PC-3 (cell line): Measurements from ENCODE around the gene MARK2. TPM values are rescaled to one million over a fixed set of nuclear protein-coding genes. Genes with fewer than 3 reads are reported as not detected.

Experiments
- ATAC-seq: fragments of 200-7000 bp; cut with Tn5 transposase; 2 replicates; pipeline ENCODE4 v1.9.1; 2020; ENCODE audit warnings: mild to moderate bottlenecking, moderate library complexity
- BruUV-seq: library from RNA; stranded (reverse); fragments of 400-500 nt; replicated peaks from 2 replicates; lab custom pipeline; 2021; lab: Mats Ljungman, UMichigan
- CTCF ChIA-PET: fragments of 300-600 bp; sonication (Branson Sonifier 250); formaldehyde crosslinking; loops from one replicate; lab custom pipeline; 2022; ENCODE audit warnings: antibody characterized with exemption; lab: Charles Lee
- POLR2A ChIA-PET: fragments of 300-600 bp; sonication (Branson Sonifier 250); formaldehyde crosslinking; loops from one replicate; lab custom pipeline; 2022; ENCODE audit warnings: antibody characterized with exemption; ENCODE audit not compliant: unreplicated experiment; lab: Charles Lee
- DNase-seq: peaks from one replicate; pipeline ENCODE4 v3.0.0-alpha.2; 2015
- H2AFZ ChIP-seq: fragments of 300-600 bp; sonication (generic); 2 replicates; pipeline ENCODE4 v1.6.0; 2016; ENCODE audit warnings: antibody characterized with exemption, low read length
- H3F3A ChIP-seq: fragments of 300-600 bp; sonication (generic); one replicate; pipeline ENCODE4 v1.6.0; 2017; ENCODE audit warnings: antibody characterized with exemption, low read length, control low read depth, mild to moderate bottlenecking; ENCODE audit not compliant: unreplicated experiment
- H3K27ac ChIP-seq: fragments of 300-600 bp; sonication (generic); 2 replicates; pipeline ENCODE4 v1.5.1; 2016; ENCODE audit warnings: mild to moderate bottlenecking, low read length
- H3K27me3 ChIP-seq: fragments of 300-600 bp; sonication (generic); 2 replicates; pipeline ENCODE4 v1.6.1; 2016; ENCODE audit warnings: low read length, mixed read lengths
- H3K36me3 ChIP-seq: fragments of 300-600 bp; sonication (generic); 2 replicates; pipeline ENCODE4 v1.6.1; 2016; ENCODE audit warnings: low read depth, mixed run types, low read length, mixed read lengths
- H3K4me1 ChIP-seq: fragments of 300-600 bp; sonication (generic); 2 replicates; pipeline ENCODE4 v1.5.1; 2016; ENCODE audit warnings: low read length; ENCODE audit not compliant: insufficient read depth
- H3K4me2 ChIP-seq: fragments of 300-600 bp; sonication (generic); 2 replicates; pipeline ENCODE4 v1.6.0; 2016; ENCODE audit warnings: low read length
- H3K4me3 ChIP-seq: fragments of 300-600 bp; sonication (generic); 2 replicates; pipeline ENCODE4 v1.5.1; 2016; ENCODE audit warnings: mild to moderate bottlenecking, low read length, mixed read lengths
- H3K79me2 ChIP-seq: fragments of 300-600 bp; sonication (generic); 2 replicates; pipeline ENCODE4 v1.6.1; 2017; ENCODE audit warnings: low read length, mixed read lengths
- H3K9ac ChIP-seq: fragments of 300-600 bp; sonication (generic); 2 replicates; pipeline ENCODE4 v1.6.0; 2016; ENCODE audit warnings: mild to moderate bottlenecking, low read length
- H3K9me2 ChIP-seq: fragments of 300-600 bp; sonication (generic); replicated peaks from 2 replicates; pipeline ENCODE4 v1.6.1; 2016; ENCODE audit warnings: mixed run types, low read length, mixed read lengths
- H3K9me3 ChIP-seq: fragments of 300-600 bp; sonication (generic); 2 replicates; pipeline ENCODE4 v1.6.1; 2016; ENCODE audit warnings: low read length, mixed read lengths
- H4K20me1 ChIP-seq: fragments of 300-600 bp; sonication (generic); 2 replicates; pipeline ENCODE4 v1.6.1; 2016; ENCODE audit warnings: low read length, mixed read lengths
- EZH2 ChIP-seq: fragments of 300-600 bp; sonication (generic); IDR thresholded peaks from one replicate; pipeline ENCODE4 v1.6.1; 2017; ENCODE audit warnings: antibody characterized with exemption, mild to moderate bottlenecking, low read length; ENCODE audit not compliant: unreplicated experiment
- EZH2phosphoT487 ChIP-seq: fragments of 300-600 bp; sonication (generic); IDR thresholded peaks from 2 replicates; pipeline ENCODE4 v1.6.1; 2018; ENCODE audit warnings: mild to moderate bottlenecking, antibody characterized with exemption, low read length, borderline replicate concordance
- intact Hi-C: fragments of 100-400 bp; cut with micrococcal nuclease; formaldehyde crosslinking; loops from 2 replicates; pipeline ENCODE4 v1.9.0; 2023
- total RNA-seq: library from RNA; depleted of rRNA; stranded (reverse); fragments of >200 nt; gene quantifications from 2 replicates; pipeline ENCODE4 v1.2.3, GENCODE V29; 2014
- TF ChIP-seq, protein P1 (sequence below): fragments of 300-600 bp; sonication (generic); conservative IDR thresholded peaks from 2 replicates; pipeline ENCODE4 v1.5.1; 2017; ENCODE audit warnings: antibody characterized with exemption, low read depth, mild to moderate bottlenecking, low read length

The MARK2 gene
- total RNA-seq, 1 experiment from 2014 or later = 60.1 TPM

- TF ChIP-seq, protein P1, sequence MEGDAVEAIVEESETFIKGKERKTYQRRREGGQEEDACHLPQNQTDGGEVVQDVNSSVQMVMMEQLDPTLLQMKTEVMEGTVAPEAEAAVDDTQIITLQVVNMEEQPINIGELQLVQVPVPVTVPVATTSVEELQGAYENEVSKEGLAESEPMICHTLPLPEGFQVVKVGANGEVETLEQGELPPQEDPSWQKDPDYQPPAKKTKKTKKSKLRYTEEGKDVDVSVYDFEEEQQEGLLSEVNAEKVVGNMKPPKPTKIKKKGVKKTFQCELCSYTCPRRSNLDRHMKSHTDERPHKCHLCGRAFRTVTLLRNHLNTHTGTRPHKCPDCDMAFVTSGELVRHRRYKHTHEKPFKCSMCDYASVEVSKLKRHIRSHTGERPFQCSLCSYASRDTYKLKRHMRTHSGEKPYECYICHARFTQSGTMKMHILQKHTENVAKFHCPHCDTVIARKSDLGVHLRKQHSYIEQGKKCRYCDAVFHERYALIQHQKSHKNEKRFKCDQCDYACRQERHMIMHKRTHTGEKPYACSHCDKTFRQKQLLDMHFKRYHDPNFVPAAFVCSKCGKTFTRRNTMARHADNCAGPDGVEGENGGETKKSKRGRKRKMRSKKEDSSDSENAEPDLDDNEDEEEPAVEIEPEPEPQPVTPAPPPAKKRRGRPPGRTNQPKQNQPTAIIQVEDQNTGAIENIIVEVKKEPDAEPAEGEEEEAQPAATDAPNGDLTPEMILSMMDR = peak; percentile 65
- TF ChIP-seq EZH2phosphoT487 = no peak
- Histone ChIP-seq H3K4me1 (no peaks in the 10 kb centered on the region), H3K27me3 (no peaks in the 10 kb centered on the region), H3K36me3 (peaks cover 69% of the 10 kb centered on the region), H3K27ac (no peak overlapping the region), H3K9ac (no peak overlapping the region), H4K20me1 (no peaks in the 10 kb centered on the region), H3K9me2 (no peaks in the 10 kb centered on the region), H3K79me2 (no peaks in the 10 kb centered on the region), H3K4me3 (no peak overlapping the region), H3K4me2 (no peak overlapping the region), H3F3A (no peaks in the 10 kb centered on the region), H3K9me3 (no peaks in the 10 kb centered on the region), H2AFZ (no peak overlapping the region)
- peak; percentile 41 for DNase-seq
- ATAC-seq = peak; percentile 68; the same call in 1 of the 2 replicates
- no TSS peak for BruUV-seq
- ChIA-PET CTCF (no interaction called here), POLR2A (no interaction called here)
- intact Hi-C loops = loop anchor here (1.0 kb wide), 1 partner anchor 64 kb away; no protein-coding TSS in a partner anchor
Observed at GRCh38 chr11:63901660-63902059, 62.8 kb downstream of the MARK2 start.

DNA sequence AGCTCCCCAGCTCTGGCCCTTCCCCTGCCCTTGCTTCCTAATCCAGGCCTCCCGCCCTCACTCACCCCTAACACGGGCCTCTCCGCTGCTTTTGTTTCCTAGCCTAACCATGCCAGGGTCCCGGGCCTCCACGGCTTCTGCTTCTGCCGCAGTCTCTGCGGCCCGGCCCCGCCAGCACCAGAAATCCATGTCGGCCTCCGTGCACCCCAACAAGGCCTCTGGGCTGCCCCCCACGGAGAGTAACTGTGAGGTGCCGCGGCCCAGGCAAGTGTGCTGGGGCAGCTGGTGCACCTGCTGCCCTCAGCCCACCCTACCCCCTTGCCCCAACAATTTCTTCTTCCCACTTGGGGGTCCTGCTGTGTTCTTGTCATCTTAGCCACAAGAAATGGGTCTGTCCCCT lies 65.0 kb downstream of the MARK2 start:
- no peaks in the 10 kb centered on the region for H3K9me2 ChIP-seq
- no peak overlapping the region for H3K27ac ChIP-seq
- H4K20me1 ChIP-seq = no peaks in the 10 kb centered on the region
- TF ChIP-seq, protein P1 = no peak
- TF ChIP-seq EZH2phosphoT487 = no peak
- no peaks in the 10 kb centered on the region for H3K79me2 ChIP-seq
- H3K9me3 ChIP-seq = no peaks in the 10 kb centered on the region
- no peak overlapping the region for H3K4me3 ChIP-seq
- ATAC-seq (no peak), DNase-seq (no peak)
- H3K4me2 ChIP-seq = no peak overlapping the region
- ChIA-PET CTCF (no interaction called here), POLR2A (no interaction called here)
- H2AFZ ChIP-seq = no peak overlapping the region
- H3K4me1 ChIP-seq = no peaks in the 10 kb centered on the region
- no peak overlapping the region for H3K9ac ChIP-seq
- H3F3A ChIP-seq = no peaks in the 10 kb centered on the region
- intact Hi-C loops = no loop called here
- H3K36me3 ChIP-seq = peaks cover 55% of the 10 kb centered on the region
- no TSS peak for BruUV-seq
- H3K27me3 ChIP-seq = no peaks in the 10 kb centered on the region

GRCh38 chr11:63904743-63905142 lies 65.8 kb downstream of the MARK2 start:
- intact Hi-C loops = no loop called here
- no TSS peak for BruUV-seq
- H3K27me3 ChIP-seq = no peaks in the 10 kb centered on the region
- no peaks in the 10 kb centered on the region for H3K4me1 ChIP-seq
- H3K9me3 ChIP-seq = no peaks in the 10 kb centered on the region
- TF ChIP-seq, protein P1 = no peak
- TF ChIP-seq EZH2phosphoT487 (no peak), EZH2 (no peak)
- H3K79me2 ChIP-seq = no peaks in the 10 kb centered on the region
- no peak overlapping the region for H2AFZ ChIP-seq
- no peaks in the 10 kb centered on the region for H3K9me2 ChIP-seq
- CTCF ChIA-PET = no interaction called here
- DNase-seq = no peak
- no peak overlapping the region for H3K27ac ChIP-seq
- H4K20me1 ChIP-seq = no peaks in the 10 kb centered on the region
- no peak overlapping the region for H3K4me3 ChIP-seq
- POLR2A ChIA-PET = no interaction called here
- H3K9ac ChIP-seq = no peak overlapping the region
- H3K4me2 ChIP-seq = no peak overlapping the region
- H3K36me3 ChIP-seq = peaks cover 51% of the 10 kb centered on the region
- no peak for ATAC-seq
- no peaks in the 10 kb centered on the region for H3F3A ChIP-seq
